Measurements from ENCODE around the gene UBAP1. TPM values are rescaled to one million over a fixed set of nuclear protein-coding genes. Genes with fewer than 3 reads are reported as not detected.
A peak's percentile ranks its signal among the peaks of the same experiment; 100 is the strongest.

The UBAP1 gene
- total and polyA plus RNA-seq, 2 experiments from 2014 or later, result 17.4 to 20.7 TPM

- no peaks in the 10 kb centered on the region; the same call in 2 of the 3 replicates for H3K4me1 Mint-ChIP-seq
- Histone ChIP-seq H2AFZ (no peak overlapping the region), H4K20me1 (replicated peaks; ENCODE audit: insufficient read depth) (no peaks in the 10 kb centered on the region), H3K9me2 (ENCODE audit: insufficient read depth) (no peaks in the 10 kb centered on the region), H3K4me2 (no peak overlapping the region), H3K79me2 (replicated peaks; ENCODE audit: insufficient read depth) (no peaks in the 10 kb centered on the region), H3K27ac (ENCODE audit: low read depth) (no peak overlapping the region), H3K27me3 (ENCODE audit: insufficient read depth) (no peaks in the 10 kb centered on the region), H3K36me3 (ENCODE audit: insufficient read depth) (no peaks in the 10 kb centered on the region; the same call in 1 of the 2 replicates), H3K4me3 (no peak overlapping the region), H3K4me1 (ENCODE audit: insufficient read depth) (no peaks in the 10 kb centered on the region), H3F3A (replicated peaks; ENCODE audit: low read depth) (0 out of 2 replicates have a peak, but pooled peaks cover 6% of the 10 kb centered on the region)
- DNase-seq (ENCODE audit: low spot score), result no peak
- no peak overlapping the region for H3K27ac Mint-ChIP-seq
- H3K27me3 Mint-ChIP-seq (ENCODE audit: insufficient read depth, low read depth, poor library complexity), result peaks cover 5% of the 10 kb centered on the region
- H3K36me3 Mint-ChIP-seq (ENCODE audit: low read depth), result peaks cover 19% of the 10 kb centered on the region
- no peak for TF ChIP-seq ZNF114 (CRISPR knock-in tag; IDR thresholded peaks at IDR 0.05)
- H3K9me3 Mint-ChIP-seq, result no peaks in the 10 kb centered on the region
- no peak overlapping the region for H3K4me3 Mint-ChIP-seq
- ATAC-seq, result no peak
Observed at GRCh38 chr9:34254966-34255825, 76.4 kb downstream of the UBAP1 start.

GRCh38 chr9:34256104-34256503, 77.3 kb downstream of the UBAP1 start:
- Histone ChIP-seq H3K79me2 (replicated peaks; ENCODE audit: insufficient read depth) (no peaks in the 10 kb centered on the region), H2AFZ (no peak overlapping the region), H3K4me2 (no peak overlapping the region), H3K9me2 (ENCODE audit: insufficient read depth) (no peaks in the 10 kb centered on the region), H3K27me3 (ENCODE audit: insufficient read depth) (no peaks in the 10 kb centered on the region), H3K27ac (ENCODE audit: low read depth) (no peak overlapping the region), H3K4me3 (no peak overlapping the region), H3F3A (replicated peaks; ENCODE audit: low read depth) (0 out of 2 replicates have a peak, but pooled peaks cover 6% of the 10 kb centered on the region), H3K4me1 (ENCODE audit: insufficient read depth) (no peaks in the 10 kb centered on the region), H3K36me3 (ENCODE audit: insufficient read depth) (no peaks in the 10 kb centered on the region), H4K20me1 (replicated peaks; ENCODE audit: insufficient read depth) (no peaks in the 10 kb centered on the region)
- no peaks in the 10 kb centered on the region; the same call in 2 of the 3 replicates for H3K4me1 Mint-ChIP-seq
- peaks cover 16% of the 10 kb centered on the region for H3K36me3 Mint-ChIP-seq (ENCODE audit: low read depth)
- DNase-seq (ENCODE audit: low spot score) (peak; percentile 44), ATAC-seq (peak; percentile 69)
- TF ChIP-seq CTCF (conservative IDR thresholded peaks at IDR 0.05; ENCODE audit: low read depth in 2 of 2), result peak; percentile 21 to 64; a peak in 3 of 4 replicates
- TF ChIP-seq ZNF462 (CRISPR knock-in tag; IDR thresholded peaks at IDR 0.05), result no peak
- no peak for TF ChIP-seq EZH2 (IDR thresholded peaks at IDR 0.05; ENCODE audit: low read depth, unreplicated experiment)
- no peak overlapping the region for H3K4me3 Mint-ChIP-seq
- peaks cover 5% of the 10 kb centered on the region for H3K27me3 Mint-ChIP-seq (ENCODE audit: insufficient read depth, low read depth, poor library complexity)
- H3K9me3 Mint-ChIP-seq, result no peaks in the 10 kb centered on the region
- H3K27ac Mint-ChIP-seq, result peak overlapping the region; percentile 65; the same call in 1 of the 2 replicates
